Keratinocyte (primary cell): ENCODE data around the gene VRK1. TPM values are rescaled to one million over a fixed set of nuclear protein-coding genes. Genes with fewer than 3 reads are reported as not detected.

Experiments
- DNase-seq: peaks from one replicate; pipeline ENCODE4 v3.0.0-alpha.2; 2011; ENCODE audit warnings: low read depth, missing footprints, low spot score
- FAIRE-seq: peaks from 2 replicates; lab custom pipeline; 2011; peaks lifted over from hg19 to GRCh38; lab: Jason Lieb, UNC
- H2AFZ ChIP-seq: 2 replicates; pipeline ENCODE4 v1.6.0; 2012; ENCODE audit warnings: low read length, control low read depth, inconsistent platforms; ENCODE audit not compliant: control insufficient read depth
- H3K27ac ChIP-seq: 2 replicates; pipeline ENCODE4 v1.5.1; 2011; ENCODE audit warnings: low read length; ENCODE audit not compliant: control insufficient read depth, insufficient read depth
- H3K27me3 ChIP-seq: 3 replicates; pipeline ENCODE4 v1.6.0; 2011; ENCODE audit warnings: low read length; ENCODE audit not compliant: control insufficient read depth, insufficient read depth; ENCODE audit errors: extremely low read depth
- H3K36me3 ChIP-seq, 2 experiments: 2 replicates in 1 of 2; 3 replicates in 1 of 2; pipeline ENCODE4 v1.5.1; 2011; ENCODE audit warnings: low read length in 2 of 2, mild to moderate bottlenecking in 1 of 2; ENCODE audit not compliant: control insufficient read depth in 2 of 2, insufficient read depth in 2 of 2; ENCODE audit errors: extremely low read depth in 1 of 2
- H3K4me1 ChIP-seq: 3 replicates; pipeline ENCODE4 v1.5.1; 2011; ENCODE audit warnings: low read length; ENCODE audit not compliant: control insufficient read depth, insufficient read depth; ENCODE audit errors: extremely low read depth
- H3K4me2 ChIP-seq: 3 replicates; pipeline ENCODE4 v1.6.0; 2011; ENCODE audit warnings: low read depth, low read length; ENCODE audit not compliant: control insufficient read depth, insufficient read depth; ENCODE audit errors: extremely low read depth
- H3K4me3 ChIP-seq, 3 experiments: fragments of 200-600 bp in 1 of 3; sonication (generic) in 1 of 3; 2 replicates in 2 of 3; 3 replicates in 1 of 3; pipeline ENCODE4 v1.5.1; 2011 to 2016; ENCODE audit warnings: low read length in 3 of 3, mild to moderate bottlenecking in 3 of 3, control low read depth in 2 of 3, inconsistent platforms in 1 of 3, low read depth in 1 of 3, mixed read lengths in 1 of 3, mixed run types in 1 of 3, moderate library complexity in 1 of 3; ENCODE audit not compliant: control insufficient read depth in 2 of 3, insufficient read depth in 2 of 3; ENCODE audit errors: extremely low read depth in 1 of 3
- H3K79me2 ChIP-seq: 2 replicates; pipeline ENCODE4 v1.6.0; 2012; ENCODE audit warnings: low read length; ENCODE audit not compliant: control insufficient read depth, insufficient read depth
- H3K9ac ChIP-seq: 3 replicates; pipeline ENCODE4 v1.6.0; 2011; ENCODE audit warnings: low read length; ENCODE audit not compliant: control insufficient read depth, insufficient read depth; ENCODE audit errors: extremely low read depth
- H3K9me1 ChIP-seq: 3 replicates; pipeline ENCODE4 v1.6.0; 2011; ENCODE audit warnings: low read length; ENCODE audit not compliant: control insufficient read depth, insufficient read depth; ENCODE audit errors: extremely low read depth
- H3K9me3 ChIP-seq: 2 replicates; pipeline ENCODE4 v1.5.1; 2012; ENCODE audit warnings: low read depth, low read length; ENCODE audit not compliant: control insufficient read depth
- H4K20me1 ChIP-seq: 3 replicates; pipeline ENCODE4 v1.6.0; 2011; ENCODE audit warnings: low read length; ENCODE audit not compliant: control insufficient read depth, insufficient read depth; ENCODE audit errors: extremely low read depth
- CTCF ChIP-seq, 3 experiments: IDR thresholded peaks in 1 of 3; conservative IDR thresholded peaks in 1 of 3; optimal IDR thresholded peaks in 1 of 3; 2 replicates in 2 of 3; 3 replicates in 1 of 3; pipeline versions ENCODE3 to v1.5.1; 2011; ENCODE audit warnings: low read length in 3 of 3, mild to moderate bottlenecking in 3 of 3, moderate library complexity in 2 of 3, control low read depth in 1 of 3, inconsistent platforms in 1 of 3; ENCODE audit not compliant: insufficient read depth in 2 of 3; ENCODE audit errors: extremely low read depth in 1 of 3
- EZH2 ChIP-seq: IDR thresholded peaks from one replicate; pipeline ENCODE4 v1.6.1; 2012; ENCODE audit warnings: inconsistent platforms, mild to moderate bottlenecking, low read length, moderate library complexity
- dilution Hi-C: fragments of 300-500 bp; cut with MboI; formaldehyde crosslinking; loops from one replicate; pipeline ENCODE4 v1.7.0; 2020; ENCODE audit warnings: low sequenced_read_pairs; ENCODE audit not compliant: extremely low pct_ligation_motif_present
- polyA plus RNA-seq, 5 experiments: library from polyadenylated mRNA; depleted of rRNA in 3 of 5; stranded (reverse) in 3 of 5; stranded (forward) in 1 of 5; unstranded in 1 of 5; fragments of >200 nt; gene quantifications; 1 replicate in 1 of 5; 2 replicates in 3 of 5; 3 replicates in 1 of 5; pipeline versions ENCODE4 v1.2.1 to v1.2.3, GENCODE V29; 2011 to 2012; ENCODE audit warnings: missing spikeins in 2 of 5, low read depth in 1 of 5, low replicate concordance in 1 of 5

VRK1 gene
- polyA plus RNA-seq, 1 donor (not counting 4 experiments of a cell fraction or from before 2014, with no cell fraction given) = 27.1 TPM

- no peak overlapping the region for H3K4me2 ChIP-seq
- no peak overlapping the region for H2AFZ ChIP-seq
- FAIRE-seq = peak; percentile 49
- H3K79me2 ChIP-seq = no peaks in the 10 kb centered on the region
- no peak overlapping the region for H3K9ac ChIP-seq
- no peaks in the 10 kb centered on the region for H3K27me3 ChIP-seq
- no peaks in the 10 kb centered on the region for H3K4me1 ChIP-seq
- H4K20me1 ChIP-seq = no peaks in the 10 kb centered on the region
- dilution Hi-C loops = no loop called here
- DNase-seq = no peak
- peaks cover 0 to 6% of the 10 kb centered on the region in 2 experiments for H3K36me3 ChIP-seq
- no peaks in the 10 kb centered on the region for H3K9me3 ChIP-seq
- TF ChIP-seq CTCF (optimal IDR thresholded peaks at IDR 0.05 in 1 of 3, IDR thresholded peaks at IDR 0.05 in 1 of 3, conservative IDR thresholded peaks at IDR 0.05 in 1 of 3; ENCODE audit: extremely low read depth in 1 of 3, insufficient read depth in 2 of 3, low read length in 3 of 3) (no peak), EZH2 (no peak)
- no peak overlapping the region for H3K27ac ChIP-seq
- H3K9me1 ChIP-seq = peaks cover 2% of the 10 kb centered on the region
- no peak overlapping the region for H3K4me3 ChIP-seq
Observed at GRCh38 chr14:96867634-96868033, 70.5 kb downstream of the VRK1 start.

- H3K4me1 ChIP-seq = no peaks in the 10 kb centered on the region
- H3K9me3 ChIP-seq = no peaks in the 10 kb centered on the region
- H3K9ac ChIP-seq = no peak overlapping the region
- peaks cover 0 to 5% of the 10 kb centered on the region in 2 experiments for H3K36me3 ChIP-seq
- TF ChIP-seq CTCF (optimal IDR thresholded peaks at IDR 0.05 in 1 of 3, IDR thresholded peaks at IDR 0.05 in 1 of 3, conservative IDR thresholded peaks at IDR 0.05 in 1 of 3; ENCODE audit: extremely low read depth in 1 of 3, insufficient read depth in 2 of 3, low read length in 3 of 3) (no peak), EZH2 (no peak)
- H3K27ac ChIP-seq = no peak overlapping the region
- no peak overlapping the region for H3K4me2 ChIP-seq
- H2AFZ ChIP-seq = no peak overlapping the region
- H4K20me1 ChIP-seq = no peaks in the 10 kb centered on the region
- no peaks in the 10 kb centered on the region for H3K9me1 ChIP-seq
- FAIRE-seq (no peak), DNase-seq (no peak)
- dilution Hi-C loops = no loop called here
- no peak overlapping the region for H3K4me3 ChIP-seq
- no peaks in the 10 kb centered on the region for H3K27me3 ChIP-seq
- H3K79me2 ChIP-seq = no peaks in the 10 kb centered on the region
Observed at GRCh38 chr14:96874127-96874526, 76.9 kb downstream of the VRK1 start.
